ENCODE data around the gene MYO1E. TPM values are rescaled to one million over a fixed set of nuclear protein-coding genes. Genes with fewer than 3 reads are reported as not detected.

Gene MYO1E
- total RNA-seq, 1 experiment from 2014 or later = 68.8 TPM

DNA sequence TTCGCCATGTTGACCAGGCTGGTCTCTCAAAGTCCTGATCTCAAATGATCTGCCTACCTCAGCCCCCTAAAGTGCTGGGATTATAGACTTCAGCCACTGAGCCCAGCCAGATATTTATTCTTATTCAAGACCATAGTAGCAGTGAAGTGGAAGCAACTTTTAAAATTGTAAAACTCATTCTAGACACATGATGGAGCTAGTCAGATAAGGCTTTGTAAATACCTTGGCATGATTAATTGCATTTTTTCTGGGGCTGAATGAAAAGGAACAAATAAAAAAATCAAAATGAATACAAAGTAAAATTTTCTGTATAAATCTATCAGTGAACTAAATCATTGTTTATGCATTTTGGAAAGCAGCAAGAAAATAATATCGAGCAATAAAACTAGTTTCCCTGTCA is 4.1 kb upstream of the MYO1E start:
- intact Hi-C loops (cut with micrococcal nuclease) = loop anchor here (2.0 to 10.0 kb wide), 4 partner anchors 116 to 422 kb away; no protein-coding TSS in a partner anchor
- H3K36me3 ChIP-seq (ENCODE audit: low read depth, low read length) = no peaks in the 10 kb centered on the region
- POLR2A ChIA-PET (ENCODE audit: unreplicated experiment) = interaction anchor here (0.5 to 0.7 kb wide), 3 partner anchors 15 to 1065 kb away, joined by 3 to 5 read pairs (median 4); no protein-coding TSS in a partner anchor

DNA sequence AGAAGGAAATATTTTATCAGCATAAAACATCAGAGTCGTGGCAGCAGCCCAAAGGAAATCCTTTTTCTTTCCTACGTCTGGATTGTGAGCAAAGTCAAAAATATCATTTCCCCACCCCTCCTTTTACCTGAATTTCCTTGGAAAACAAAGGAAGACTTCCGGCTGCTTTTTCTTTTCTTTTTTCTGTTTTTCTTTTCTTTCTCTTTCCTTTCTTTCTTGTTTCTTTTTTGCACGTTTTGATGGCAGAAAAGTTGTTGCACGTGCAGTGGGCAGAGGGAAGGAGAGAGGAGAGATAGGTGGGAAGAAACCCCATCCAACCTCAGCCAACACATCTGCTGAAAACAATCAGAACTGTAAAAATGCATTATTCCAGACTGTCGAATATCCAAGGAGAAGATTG is 544 bp upstream of the MYO1E start:
- DNase-seq = no peak
- BruUV-seq (replicated peaks) = TSS peak; percentile 86
- H3K4me3 ChIP-seq (ENCODE audit: low read length) = peak overlapping the region; percentile 89
- H3F3A ChIP-seq (ENCODE audit: low read length, unreplicated experiment) = no peaks in the 10 kb centered on the region
- H3K27me3 ChIP-seq (ENCODE audit: low read length) = no peaks in the 10 kb centered on the region
- peaks cover 33% of the 10 kb centered on the region for H3K4me1 ChIP-seq (ENCODE audit: insufficient read depth, low read length)
- intact Hi-C loops (cut with micrococcal nuclease) = loop anchor here (2.0 to 10.0 kb wide), 6 partner anchors 71 to 418 kb away; no protein-coding TSS in a partner anchor
- H3K9ac ChIP-seq (ENCODE audit: low read length) = peak overlapping the region; percentile 79
- POLR2A ChIA-PET (ENCODE audit: unreplicated experiment) = interaction anchor here (0.5 to 1.2 kb wide), 15 partner anchors 38 to 602 kb away, joined by 3 to 25 read pairs (median 4); partner anchors contain the start of genes FAM81A and MINDY2
- H3K36me3 ChIP-seq (ENCODE audit: low read depth, low read length) = no peaks in the 10 kb centered on the region
- CTCF ChIA-PET = interaction anchor here (0.8 kb wide), 1 partner anchor 67 kb away, joined by 3 read pairs; no protein-coding TSS in a partner anchor
- H3K9me3 ChIP-seq (ENCODE audit: low read length) = no peaks in the 10 kb centered on the region
- H3K4me2 ChIP-seq (ENCODE audit: low read length) = peak overlapping the region; percentile 99
- peaks cover 60% of the 10 kb centered on the region for H3K79me2 ChIP-seq (ENCODE audit: low read length)
- H4K20me1 ChIP-seq (ENCODE audit: low read length) = peaks cover 30% of the 10 kb centered on the region
- ATAC-seq = no peak
- H3K9me2 ChIP-seq (replicated peaks; ENCODE audit: low read length) = no peaks in the 10 kb centered on the region
- H2AFZ ChIP-seq (ENCODE audit: low read length) = peak overlapping the region; percentile 65
- TF ChIP-seq, protein P1, sequence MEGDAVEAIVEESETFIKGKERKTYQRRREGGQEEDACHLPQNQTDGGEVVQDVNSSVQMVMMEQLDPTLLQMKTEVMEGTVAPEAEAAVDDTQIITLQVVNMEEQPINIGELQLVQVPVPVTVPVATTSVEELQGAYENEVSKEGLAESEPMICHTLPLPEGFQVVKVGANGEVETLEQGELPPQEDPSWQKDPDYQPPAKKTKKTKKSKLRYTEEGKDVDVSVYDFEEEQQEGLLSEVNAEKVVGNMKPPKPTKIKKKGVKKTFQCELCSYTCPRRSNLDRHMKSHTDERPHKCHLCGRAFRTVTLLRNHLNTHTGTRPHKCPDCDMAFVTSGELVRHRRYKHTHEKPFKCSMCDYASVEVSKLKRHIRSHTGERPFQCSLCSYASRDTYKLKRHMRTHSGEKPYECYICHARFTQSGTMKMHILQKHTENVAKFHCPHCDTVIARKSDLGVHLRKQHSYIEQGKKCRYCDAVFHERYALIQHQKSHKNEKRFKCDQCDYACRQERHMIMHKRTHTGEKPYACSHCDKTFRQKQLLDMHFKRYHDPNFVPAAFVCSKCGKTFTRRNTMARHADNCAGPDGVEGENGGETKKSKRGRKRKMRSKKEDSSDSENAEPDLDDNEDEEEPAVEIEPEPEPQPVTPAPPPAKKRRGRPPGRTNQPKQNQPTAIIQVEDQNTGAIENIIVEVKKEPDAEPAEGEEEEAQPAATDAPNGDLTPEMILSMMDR (conservative IDR thresholded peaks at IDR 0.05; ENCODE audit: low read depth, low read length) = no peak
- no peak for TF ChIP-seq EZH2 (IDR thresholded peaks at IDR 0.05; ENCODE audit: low read length, unreplicated experiment)
- TF ChIP-seq EZH2phosphoT487 (IDR thresholded peaks at IDR 0.05; ENCODE audit: borderline replicate concordance, low read length) = no peak
- peak overlapping the region; percentile 15; the same call in 1 of the 2 replicates for H3K27ac ChIP-seq (ENCODE audit: low read length)

More for the DNA sequence above, 4.1 kb upstream of the MYO1E start:
- no peak overlapping the region for H2AFZ ChIP-seq (ENCODE audit: low read length)
- H3F3A ChIP-seq (ENCODE audit: low read length, unreplicated experiment) = no peaks in the 10 kb centered on the region
- H3K27me3 ChIP-seq (ENCODE audit: low read length) = no peaks in the 10 kb centered on the region
- no peak overlapping the region for H3K4me2 ChIP-seq (ENCODE audit: low read length)
- H4K20me1 ChIP-seq (ENCODE audit: low read length) = no peaks in the 10 kb centered on the region
- no TSS peak for BruUV-seq (replicated peaks)
- H3K9me3 ChIP-seq (ENCODE audit: low read length) = no peaks in the 10 kb centered on the region
- H3K4me1 ChIP-seq (ENCODE audit: insufficient read depth, low read length) = peaks cover 13% of the 10 kb centered on the region; the same call in 1 of the 2 replicates
- peak; percentile 56 for DNase-seq
- H3K9ac ChIP-seq (ENCODE audit: low read length) = no peak overlapping the region
- no peak overlapping the region for H3K27ac ChIP-seq (ENCODE audit: low read length)
- CTCF ChIA-PET = interaction anchor here (0.6 to 1.2 kb wide), 4 partner anchors 10 to 129 kb away, joined by 3 to 9 read pairs (median 6); no protein-coding TSS in a partner anchor
- H3K9me2 ChIP-seq (replicated peaks; ENCODE audit: low read length) = no peaks in the 10 kb centered on the region
- H3K79me2 ChIP-seq (ENCODE audit: low read length) = peaks cover 25% of the 10 kb centered on the region
- no peak for TF ChIP-seq EZH2phosphoT487 (IDR thresholded peaks at IDR 0.05; ENCODE audit: borderline replicate concordance, low read length)
- TF ChIP-seq, protein P1 (conservative IDR thresholded peaks at IDR 0.05; ENCODE audit: low read depth, low read length) = peak; percentile 54
- H3K4me3 ChIP-seq (ENCODE audit: low read length) = no peak overlapping the region
- ATAC-seq = no peak
